Activated CD4-positive, alpha-beta T cell treated with anti-CD3 and anti-CD28 coated beads for 4 hours (primary cell): ENCODE measurements around the gene ATP2B2.
"Not testable (repeated sequence)": the region's sequence is repeated elsewhere in the genome, so short reads cannot be mapped to it uniquely, and the experiment has no call there.

Source experiments
- DNase-seq, 2 donors: peaks; one replicate each; pipeline ENCODE4 v3.0.0-alpha.2; 2020

Gene ATP2B2

DNA sequence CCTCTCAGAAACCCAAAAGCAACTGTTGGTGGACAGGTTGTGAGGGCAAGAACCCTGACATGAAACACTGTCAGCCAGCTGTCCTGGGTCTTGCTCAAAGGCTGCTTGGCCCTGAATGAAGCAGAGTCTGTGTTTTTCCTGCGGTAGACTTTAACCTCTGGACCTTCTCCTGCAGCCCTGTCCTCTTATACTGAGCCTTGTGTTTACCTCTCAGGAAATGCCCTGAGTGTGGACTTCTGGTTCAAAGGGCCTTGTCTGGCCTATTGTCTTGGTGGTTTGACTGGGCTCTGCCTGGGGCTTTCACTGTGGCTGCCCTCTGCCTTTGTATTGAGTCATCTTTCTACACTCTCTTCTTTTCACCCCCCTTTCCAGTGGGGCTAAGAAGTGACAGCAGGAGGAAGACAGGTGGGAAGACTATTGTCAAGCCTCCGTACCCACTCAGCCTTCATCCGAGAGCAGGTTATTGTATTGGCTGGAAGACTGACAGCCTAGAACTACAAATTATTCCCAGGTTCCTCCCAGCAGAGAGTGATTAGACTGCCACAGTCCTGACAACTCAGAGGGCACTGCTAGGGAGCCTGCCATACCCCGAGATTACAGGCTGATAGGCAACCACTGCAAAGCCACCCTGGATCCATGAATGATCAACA lies 187.9 kb downstream of the ATP2B2 start:
- DNase-seq = no peak

DNA sequence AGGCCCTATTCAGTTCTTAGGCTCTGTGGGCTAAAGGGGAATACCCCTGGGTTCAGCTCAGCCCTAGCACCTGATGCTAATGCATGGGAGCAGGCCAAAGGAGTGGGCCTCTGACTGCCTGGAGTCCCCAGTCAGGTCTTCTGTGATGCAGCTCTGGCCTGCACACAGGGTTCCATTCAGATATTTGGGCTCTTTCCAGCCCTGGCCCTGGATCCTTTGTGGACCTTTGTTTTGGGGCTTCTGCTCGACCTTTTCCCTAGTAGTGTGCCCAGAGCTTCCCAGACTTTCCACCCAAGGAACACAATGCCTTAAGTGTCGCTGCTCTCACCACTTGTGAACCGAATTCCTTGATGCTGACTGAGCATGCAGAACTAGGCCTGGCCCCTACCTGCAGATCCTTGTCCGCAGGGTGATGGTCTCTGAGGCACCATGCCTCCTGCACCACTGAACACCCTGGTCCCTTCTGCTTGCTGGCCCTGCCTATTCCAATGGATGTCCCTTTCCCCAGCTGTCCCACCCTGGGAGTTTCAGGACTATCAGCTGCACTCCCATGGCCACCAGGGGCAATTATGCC lies 189.5 kb downstream of the ATP2B2 start:
- DNase-seq = no peak

DNA sequence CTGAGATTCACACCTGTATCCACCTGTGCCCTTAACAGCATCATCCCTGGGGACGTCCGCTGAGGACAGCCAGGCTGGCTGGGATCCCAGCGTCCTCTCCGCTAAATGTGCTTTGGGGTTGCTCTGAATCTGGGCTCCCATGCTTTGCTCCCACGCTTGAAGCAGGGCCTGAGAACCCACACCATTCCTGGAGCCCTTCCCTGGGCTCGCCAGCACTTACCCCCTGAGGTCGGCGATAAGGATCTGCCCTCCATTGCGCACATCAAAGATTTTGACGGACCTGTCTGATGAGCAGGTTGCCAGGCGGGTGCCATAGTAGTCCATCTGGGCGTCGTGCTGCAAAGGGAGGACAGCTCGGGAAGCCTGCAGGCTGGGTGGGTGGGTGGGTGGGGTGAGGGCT lies 190.3 kb downstream of the ATP2B2 start:
- no peak for DNase-seq

DNA sequence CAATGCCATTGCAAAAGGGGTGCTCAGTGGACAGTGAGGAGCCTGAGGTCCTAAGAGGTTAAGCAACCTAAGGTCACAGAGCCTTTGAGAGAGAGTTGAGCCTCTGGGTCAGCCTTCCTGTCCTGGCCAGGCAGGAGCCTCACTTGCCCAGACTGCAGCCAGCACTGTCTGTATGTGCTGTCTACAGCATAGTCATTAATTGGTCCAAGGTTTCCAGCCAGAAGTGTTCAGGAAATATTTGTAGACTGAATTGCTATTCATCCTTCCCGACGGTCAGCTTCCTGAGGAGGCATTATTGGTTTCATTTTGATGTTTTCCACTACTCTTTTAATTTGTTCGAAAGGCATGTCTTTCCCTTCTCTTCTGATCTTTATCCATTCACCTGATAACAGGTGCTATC lies 192.5 kb downstream of the ATP2B2 start:
- DNase-seq = no peak

DNA sequence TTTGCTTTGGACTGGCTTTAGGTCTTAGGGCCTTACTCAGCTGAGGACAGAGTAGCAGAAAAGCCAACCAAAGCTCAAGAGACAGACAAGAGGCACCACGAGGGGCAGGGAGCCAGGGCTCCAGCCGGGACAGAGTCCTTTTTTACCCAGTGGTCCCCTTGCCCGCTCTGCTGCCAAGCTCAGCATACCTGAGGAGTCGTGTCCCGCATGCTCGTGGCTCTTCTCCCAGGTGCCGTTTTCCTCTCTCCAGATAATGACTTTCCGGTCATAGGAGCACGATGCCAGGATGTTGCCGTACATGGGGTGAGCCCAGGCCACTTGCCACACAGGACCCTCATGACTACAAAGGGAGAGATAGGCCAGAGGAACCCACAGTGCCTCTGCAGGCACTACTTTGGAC lies 193.0 kb downstream of the ATP2B2 start:
- DNase-seq = no peak

DNA sequence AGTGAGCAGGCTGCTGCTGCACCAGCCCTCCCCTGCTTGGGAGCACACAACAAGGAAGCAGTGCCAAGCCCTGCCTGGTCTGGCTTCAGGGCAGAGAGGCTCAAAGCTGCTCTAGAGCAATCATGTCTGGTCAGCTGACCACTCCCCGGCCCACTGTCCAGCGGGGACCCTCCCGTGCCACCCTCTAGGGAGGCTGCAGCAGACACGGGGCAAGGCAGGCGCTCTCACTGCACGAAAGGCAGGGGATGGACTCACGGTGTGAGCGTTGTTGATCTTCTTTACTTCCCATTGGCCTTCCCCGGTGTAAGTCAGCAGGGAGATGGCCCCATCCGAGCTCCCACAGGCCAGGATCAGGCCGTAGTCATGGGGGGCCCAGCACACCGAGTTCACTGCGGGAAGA lies 193.7 kb downstream of the ATP2B2 start:
- no peak for DNase-seq

DNA sequence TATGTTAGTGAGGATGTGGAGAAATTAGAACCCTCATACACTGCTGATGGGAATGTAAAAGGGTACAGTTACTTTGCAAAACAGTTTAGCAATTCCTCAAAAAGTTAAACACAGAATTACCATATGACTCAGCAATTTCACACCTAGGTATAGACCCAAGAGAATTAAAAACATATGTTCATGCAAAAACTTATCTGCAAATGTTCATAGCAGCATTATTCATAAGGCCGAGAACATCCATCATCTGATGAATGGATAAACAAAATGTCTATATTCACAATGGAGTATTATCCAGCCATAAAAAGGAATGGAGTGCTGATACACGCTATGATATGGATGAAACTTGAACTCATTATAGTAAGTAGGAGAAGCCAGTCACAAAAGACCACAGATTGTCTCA lies 194.8 kb downstream of the ATP2B2 start:
- no peak for DNase-seq

DNA sequence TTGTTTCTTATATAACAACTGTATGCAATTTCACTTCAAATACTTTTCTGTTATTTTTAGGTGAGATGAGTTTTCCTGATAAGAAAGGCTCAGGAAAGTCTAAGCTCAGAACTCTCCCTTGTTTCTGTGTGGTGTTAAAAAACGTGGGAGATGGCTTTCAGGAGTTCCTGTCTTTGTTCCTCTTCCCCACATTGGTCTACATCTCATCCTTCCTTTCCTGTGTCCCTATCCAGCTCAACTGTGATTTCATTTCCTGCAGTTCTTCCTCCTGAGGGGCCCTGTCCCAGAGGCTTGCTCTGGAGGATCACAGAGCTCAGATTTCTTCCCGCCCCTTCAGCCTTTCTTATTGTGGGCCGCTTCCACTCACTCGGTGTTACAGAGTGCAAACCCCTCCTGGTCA lies 195.7 kb downstream of the ATP2B2 start:
- no peak for DNase-seq

DNA sequence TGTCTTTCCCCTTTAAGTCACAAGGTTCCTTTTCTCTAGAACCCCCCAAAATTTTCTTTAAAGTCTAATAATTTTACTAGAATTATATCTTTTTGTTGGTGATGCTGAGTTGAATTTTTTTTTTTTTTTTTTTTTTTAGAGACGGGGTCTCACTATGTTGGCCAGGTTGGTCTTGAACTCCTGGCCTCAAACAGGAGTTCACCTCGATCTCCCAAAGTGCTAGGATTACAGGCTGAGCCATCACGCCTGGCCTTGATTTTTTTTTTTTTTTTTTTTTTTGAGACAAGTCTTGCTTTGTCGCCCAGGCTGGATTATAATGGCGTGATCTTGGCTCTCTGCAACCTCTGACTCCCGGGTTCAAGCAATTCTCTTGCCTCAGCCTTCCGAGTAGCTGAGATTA lies 196.7 kb downstream of the ATP2B2 start:
- DNase-seq = no peak

DNA sequence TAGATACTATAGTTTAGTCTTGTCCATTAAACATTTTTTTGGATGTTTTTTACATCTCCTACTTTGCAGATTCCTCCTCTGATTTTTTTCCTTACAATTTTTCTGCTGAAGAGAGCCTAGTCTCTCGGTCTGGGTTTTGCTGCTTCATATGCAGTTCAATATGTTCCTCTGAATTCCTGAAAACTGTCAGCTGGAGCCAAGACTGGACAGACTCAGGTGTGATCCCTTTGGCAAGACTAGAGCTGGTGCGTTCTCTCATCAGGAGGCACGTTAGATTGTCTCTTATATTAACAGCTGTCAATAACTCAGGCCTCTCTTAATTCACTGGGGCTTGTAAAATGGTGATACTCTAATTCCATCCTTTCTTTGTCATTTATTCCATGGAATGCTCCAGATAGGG lies 199.2 kb downstream of the ATP2B2 start:
- no peak for DNase-seq

DNA sequence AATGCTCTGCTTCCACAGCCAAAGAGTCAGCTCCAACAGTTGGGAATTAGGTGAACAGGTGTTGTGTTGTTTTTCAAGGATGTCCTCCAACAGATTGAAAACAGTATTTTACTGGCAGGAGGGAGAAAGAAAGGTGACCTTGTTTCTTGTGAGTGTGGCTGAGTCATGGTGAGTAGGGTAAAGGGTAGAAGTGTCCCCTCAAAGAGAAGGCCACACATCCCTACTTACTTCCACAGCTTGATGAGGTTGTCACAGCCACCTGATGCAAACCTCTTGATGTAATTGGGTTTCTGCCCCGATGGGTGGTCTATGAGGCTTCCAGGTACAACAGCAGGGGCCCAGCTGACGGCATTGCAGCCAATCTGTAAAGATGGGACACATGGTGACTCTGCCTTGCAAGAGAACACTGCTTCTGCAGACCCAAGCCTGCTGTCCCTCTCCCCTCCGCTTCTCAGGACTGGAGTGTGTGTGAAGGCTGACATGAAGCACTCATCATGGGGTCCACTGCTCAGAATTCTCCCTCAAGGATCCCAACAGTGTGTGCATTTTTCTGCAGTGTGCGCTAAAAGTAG lies 200.0 kb downstream of the ATP2B2 start:
- DNase-seq = no peak

DNA sequence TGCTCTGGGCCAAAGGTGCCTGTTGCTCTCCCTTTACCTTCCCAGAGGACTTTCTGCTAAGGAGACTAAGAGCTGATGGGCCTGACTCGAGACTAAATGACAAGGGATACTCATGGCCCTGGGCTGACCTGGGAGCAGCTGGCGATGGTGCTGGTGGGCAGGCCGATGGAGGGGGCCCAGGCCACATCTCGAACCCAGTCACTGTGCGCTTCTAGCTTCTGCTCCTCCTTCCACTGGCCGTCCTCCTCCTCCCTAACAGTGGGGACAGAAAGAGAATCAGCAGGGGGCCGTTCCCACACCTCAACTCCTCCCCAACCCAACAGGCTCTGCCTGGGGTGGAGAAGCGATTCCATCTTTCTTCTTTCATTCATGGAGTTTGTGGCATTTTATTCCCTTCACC lies 200.5 kb downstream of the ATP2B2 start:
- DNase-seq = no peak

DNA sequence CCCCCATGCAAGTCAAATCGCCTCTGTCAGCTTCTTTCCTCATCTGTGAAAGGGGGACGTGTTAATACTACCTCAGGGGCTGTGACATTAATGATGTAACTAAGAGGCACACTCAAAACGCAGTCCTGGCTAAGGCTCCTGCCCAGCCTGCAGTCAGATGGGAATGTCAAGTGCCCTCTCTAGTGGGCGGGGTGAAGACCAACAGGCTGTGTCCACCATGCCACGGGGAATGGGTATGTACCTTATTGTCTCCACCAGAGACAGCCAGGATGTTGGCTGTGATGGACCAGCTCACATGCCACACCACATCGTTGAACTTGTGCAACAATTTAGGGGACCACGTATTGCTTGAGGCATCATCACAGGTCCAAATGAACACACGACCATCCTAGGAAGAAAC lies 201.6 kb downstream of the ATP2B2 start:
- no peak for DNase-seq

DNA sequence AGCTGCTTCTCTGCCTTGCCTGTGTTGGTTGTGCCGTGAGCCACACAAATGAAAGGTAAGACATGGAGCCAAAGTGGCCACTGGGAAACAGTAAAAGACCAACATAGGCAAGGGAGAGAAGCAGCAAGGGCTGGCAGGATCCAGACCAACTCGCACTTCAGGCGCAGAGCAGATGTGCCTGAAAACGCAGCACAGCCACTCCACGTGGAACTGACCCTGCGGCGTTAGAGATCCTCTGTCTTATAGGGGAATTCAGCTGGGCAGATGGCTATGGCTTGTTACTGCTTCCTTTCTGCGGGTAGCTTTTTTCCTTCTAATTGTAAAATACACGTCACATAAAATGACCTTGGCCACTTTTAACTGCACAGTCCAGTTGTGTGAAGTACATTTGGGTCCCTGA lies 202.3 kb downstream of the ATP2B2 start:
- no peak for DNase-seq

DNA sequence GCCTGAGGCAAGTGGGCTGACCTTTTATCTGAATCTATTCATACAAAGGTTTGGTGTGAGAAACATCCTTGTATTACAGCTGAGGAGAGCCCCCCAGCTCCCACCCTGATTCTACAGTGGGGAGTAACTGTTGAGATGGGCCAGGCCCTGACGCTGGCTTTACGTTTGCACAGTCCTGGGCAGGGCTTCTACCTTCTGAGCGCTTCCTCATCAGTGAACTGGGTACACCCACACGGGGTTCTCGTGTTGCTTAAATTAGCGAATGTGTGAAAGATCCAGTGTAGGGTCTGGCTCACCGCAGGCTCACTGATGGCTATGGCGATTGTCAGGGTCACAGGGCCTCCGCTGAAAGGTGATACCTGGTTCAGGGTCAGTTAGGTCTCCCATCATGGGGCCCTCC lies 205.3 kb downstream of the ATP2B2 start:
- DNase-seq = no peak

DNA sequence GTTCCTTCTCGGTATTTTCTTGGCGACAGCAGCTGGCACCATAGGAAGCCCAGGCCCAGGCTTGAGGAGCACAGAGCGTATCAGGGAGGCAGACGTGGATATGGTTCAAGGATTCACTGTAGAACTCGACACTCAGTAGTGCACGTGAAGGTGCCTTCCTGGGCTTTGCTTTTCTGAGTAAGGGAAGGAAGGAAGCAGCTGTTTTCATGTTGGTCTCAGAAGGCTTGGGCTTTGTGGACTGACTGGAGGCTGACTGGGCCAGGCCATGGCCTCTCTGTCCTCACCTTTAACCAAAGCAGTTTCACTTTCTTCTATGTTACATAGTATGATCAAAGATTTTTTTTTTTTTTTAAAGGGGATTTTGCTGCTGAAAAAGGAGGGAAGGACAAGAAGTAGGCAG lies 205.7 kb downstream of the ATP2B2 start:
- no peak for DNase-seq

DNA sequence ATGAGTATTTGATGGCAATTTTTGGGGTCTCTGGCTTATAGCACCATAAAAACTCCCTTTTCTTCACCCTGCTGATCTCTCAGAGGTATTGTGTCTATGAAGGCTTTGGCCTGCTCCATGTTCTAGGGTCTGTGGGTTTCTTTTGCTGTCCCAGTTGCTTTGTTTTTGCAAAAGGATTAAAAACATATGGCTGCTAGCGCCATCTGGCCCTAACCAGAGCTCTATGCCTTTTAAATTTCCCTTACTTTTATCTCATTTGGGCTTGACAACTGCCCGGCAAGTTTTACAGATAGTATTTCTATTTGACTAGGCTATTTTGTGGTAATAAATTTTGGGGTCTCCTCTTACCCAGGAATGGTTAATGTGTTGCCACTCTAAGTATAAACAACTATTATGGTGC lies 206.2 kb downstream of the ATP2B2 start:
- DNase-seq = no peak

DNA sequence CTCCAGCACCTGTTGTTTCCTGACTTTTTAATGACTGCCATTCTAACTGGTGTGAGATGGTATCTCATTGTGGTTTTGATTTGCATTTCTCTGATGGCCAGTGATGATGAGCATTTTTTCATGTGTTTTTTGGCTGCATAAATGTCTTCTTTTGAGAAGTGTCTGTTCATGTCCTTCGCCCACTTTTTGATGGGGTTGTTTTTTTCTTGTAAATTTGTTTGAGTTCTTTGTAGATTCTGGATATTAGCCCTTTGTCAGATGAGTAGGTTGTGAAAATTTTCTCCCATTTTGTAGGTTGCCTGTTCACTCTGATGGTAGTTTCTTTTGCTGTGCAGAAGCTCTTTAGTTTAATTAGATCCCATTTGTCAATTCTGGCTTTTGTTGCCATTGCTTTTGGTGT lies 207.3 kb downstream of the ATP2B2 start:
- not testable (repeated sequence) for DNase-seq

DNA sequence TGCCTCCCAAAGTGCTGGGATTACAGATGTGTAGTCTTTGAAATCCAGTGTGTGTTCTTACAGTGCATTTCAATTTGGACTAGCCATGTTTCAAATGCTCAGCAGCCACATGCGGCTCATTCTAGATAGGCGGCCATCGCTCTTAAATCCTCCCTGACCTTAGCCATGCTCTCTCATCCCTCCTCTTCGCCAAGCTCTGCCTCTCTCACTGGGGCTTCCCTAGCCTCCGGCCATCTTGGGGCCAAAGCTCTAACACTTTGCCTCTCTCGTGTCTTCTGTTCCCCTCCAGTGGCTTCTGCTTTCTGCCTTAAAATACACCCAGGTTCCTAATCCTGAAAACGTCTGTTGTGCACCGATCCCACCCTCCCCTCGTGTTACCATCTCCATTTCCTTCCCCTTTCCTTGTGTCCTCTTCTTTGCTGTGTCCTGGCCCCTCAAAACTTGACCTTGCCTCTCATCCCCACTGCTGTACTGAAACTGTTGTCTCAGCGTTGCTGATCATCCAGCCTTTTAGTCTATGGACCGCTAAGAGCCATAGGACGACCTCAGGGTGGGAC lies 211.3 kb downstream of the ATP2B2 start:
- DNase-seq = no peak

DNA sequence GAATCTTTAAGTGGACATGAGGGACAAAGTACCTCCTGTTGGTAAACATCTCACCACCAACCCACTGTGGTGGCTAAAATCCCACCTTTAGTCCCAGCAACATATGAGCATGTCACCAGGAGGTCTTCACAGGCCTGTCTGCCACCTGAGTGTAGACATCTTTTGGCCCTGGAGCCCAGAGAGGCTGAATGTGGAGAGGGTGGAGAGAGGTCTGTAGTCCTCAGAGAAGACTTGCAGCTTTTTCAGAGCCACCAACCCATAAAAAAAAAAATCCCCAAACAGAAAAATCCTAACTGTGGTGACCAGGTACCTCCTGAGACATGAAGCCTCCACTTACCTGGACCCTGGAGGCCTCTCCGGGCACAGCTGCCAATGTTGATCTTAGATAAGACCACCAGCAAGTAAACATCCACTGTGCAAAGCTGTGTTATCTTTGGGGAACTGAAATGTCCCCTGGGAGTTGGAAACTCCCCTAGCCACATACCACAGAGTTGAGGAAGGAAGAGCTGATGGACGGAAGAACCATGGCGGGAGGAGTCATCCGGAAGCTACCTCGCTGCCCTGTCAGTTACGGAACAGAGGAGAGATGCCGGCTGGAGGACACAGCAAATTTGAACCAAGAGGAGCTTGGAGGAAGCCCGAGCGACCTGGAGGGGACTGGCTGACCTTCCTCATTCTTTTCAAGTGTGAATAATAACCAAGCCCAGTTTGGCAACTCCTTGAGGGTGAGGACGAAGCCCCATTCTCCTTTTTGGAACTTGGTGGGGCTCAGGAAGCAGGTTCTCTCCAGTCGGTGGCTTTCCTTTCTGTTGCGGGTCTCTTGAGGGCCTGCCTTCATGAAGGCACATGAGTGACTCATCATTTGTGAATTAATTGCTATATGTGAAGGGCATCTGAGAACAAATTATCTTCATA lies 212.6 kb downstream of the ATP2B2 start, which contains the start of gene GHRL:
Gene GHRL (minus strand): TSS at position 443 of the 915 bp plus-strand sequence. CDS start 2,767 bp downstream, outside the sequence.
- DNase-seq = no peak

DNA sequence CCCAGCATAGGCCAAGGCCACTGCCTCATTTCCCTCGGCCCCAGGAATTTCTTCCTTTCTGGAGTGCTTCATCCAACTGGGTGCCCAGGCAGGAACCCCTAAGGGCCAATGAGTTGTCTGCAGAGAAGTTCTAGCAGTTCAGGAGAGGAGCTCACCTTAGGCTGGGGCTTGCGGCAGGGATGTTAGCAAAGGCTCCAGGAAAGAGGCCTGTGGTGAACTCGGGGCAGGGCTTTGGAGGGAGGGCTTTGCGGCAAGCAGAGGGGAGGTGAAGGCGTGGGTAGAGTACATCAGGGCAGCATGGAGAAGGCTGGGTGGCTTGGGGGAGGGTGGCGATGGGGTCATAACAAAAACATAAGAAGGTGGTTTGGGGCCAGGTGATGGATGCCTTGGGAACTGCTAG lies 213.7 kb downstream of the ATP2B2 start:
- DNase-seq = no peak

DNA sequence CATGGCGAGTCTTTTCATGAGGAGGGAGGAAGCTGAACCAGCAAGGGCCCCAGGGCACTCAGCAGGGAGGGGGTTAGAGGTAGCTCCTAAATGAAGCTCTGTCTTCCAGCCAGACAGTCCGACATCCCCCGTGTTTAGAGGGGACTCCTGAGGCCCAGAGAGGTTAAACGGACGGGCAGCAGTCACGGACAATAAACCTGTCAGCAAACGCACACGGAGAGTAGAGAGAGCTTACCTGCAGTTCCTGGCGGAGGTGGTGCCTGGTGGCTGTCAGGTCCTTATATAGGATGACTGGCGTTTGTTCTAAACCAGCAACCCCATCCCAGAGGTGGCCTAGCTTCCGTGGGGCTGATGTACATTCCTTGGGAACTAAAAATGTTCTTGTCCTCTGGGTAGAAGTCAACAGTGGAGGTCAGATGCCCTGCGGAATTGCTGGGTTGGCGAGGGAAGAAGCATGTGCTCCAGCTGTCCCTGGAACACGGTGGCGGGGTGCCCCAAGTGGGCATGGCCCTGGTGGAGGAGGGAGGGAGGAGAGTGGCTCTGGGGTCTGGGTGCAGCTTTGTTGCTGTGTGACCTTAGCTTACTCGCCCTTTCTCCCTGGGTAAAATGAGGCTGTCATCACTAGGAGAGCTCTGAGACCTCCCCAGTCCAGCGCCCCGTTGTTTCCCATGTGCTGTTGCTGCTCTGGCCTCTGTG lies 214.8 kb downstream of the ATP2B2 start:
- no peak for DNase-seq
